HG03108 (cell line): Measurements from ENCODE around the gene CALML6.

ENCODE experiments used
- ATAC-seq: cut with Tn5 transposase; IDR thresholded peaks from one replicate; pipeline ENCODE4 v1.9.1; 2021; ENCODE audit warnings: moderate library complexity; ENCODE audit not compliant: unreplicated experiment

CALML6 gene

GRCh38 chr1:1964811-1965210, 49.8 kb downstream of the CALML6 start:
- no peak for ATAC-seq

- ATAC-seq, result no peak
Measured at GRCh38 chr1:1965546-1965945, 50.5 kb downstream of the CALML6 start.

- no peak for ATAC-seq
Measured at GRCh38 chr1:1966071-1966740, 51.1 kb downstream of the CALML6 start.
